Measurements from ENCODE around the gene BMPER. TPM values are rescaled to one million over a fixed set of nuclear protein-coding genes. Genes with fewer than 3 reads are reported as not detected.

Gene BMPER
- total and polyA plus RNA-seq, 2 of the 8 experiments (the other 6 are each of a cell fraction or from before 2014, with no cell fraction given): 0.33 to 0.69 TPM

DNA sequence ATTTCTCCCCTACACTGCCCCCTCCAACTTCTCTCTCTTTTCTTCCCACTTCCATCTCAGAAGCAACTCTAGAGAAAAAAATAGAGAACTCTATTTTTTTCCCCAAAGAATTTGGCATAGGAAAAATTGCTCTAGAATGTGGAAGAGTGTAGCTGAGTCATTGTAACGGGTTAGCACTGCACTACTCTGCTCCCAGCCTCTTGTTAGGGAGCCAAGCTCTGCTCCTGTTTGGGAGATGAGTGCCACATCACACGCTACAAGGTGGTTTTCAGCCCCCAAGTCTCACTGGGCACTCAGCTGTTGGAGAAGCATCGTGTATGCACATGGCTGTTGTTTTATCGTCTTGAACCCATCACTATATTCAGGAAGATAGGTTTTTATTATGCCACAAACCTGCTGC lies 136.4 kb downstream of the BMPER start (continued):
- TF ChIP-seq CHD7 (IDR thresholded peaks at IDR 0.05; ENCODE audit: insufficient replicate concordance, low read length) (no peak), SP4 (IDR thresholded peaks at IDR 0.05; ENCODE audit: low read length) (no peak), PHF8 (conservative IDR thresholded peaks at IDR 0.05; ENCODE audit: low read depth, low read length) (no peak), EGR1 (IDR thresholded peaks at IDR 0.05; ENCODE audit: borderline replicate concordance, low read depth, low read length) (no peak), YY1 (IDR thresholded peaks at IDR 0.05; ENCODE audit: low read depth, low read length) (no peak), POLR2A (IDR thresholded peaks at IDR 0.05; ENCODE audit: control extremely low read depth in 1 of 2, low read depth in 2 of 2, low read length in 2 of 2) (no peak), EZH2 (IDR thresholded peaks at IDR 0.05; ENCODE audit: low read depth, low read length, severe bottlenecking) (no peak), CTCF (IDR thresholded peaks at IDR 0.05; ENCODE audit: control extremely low read depth in 1 of 3, insufficient read depth in 1 of 3, low read depth in 1 of 3, low read length in 3 of 3) (no peak), RNF2 (IDR thresholded peaks at IDR 0.05; ENCODE audit: borderline replicate concordance, low read depth, low read length, missing control alignments, poor library complexity, severe bottlenecking) (no peak)

Measured in H1 (cell line).